AG04449 (cell line): ENCODE data around the gene NLRP6.
"Not testable (repeated sequence)": the region's sequence is repeated elsewhere in the genome, so short reads cannot be mapped to it uniquely, and the experiment has no call there.

Source experiments
- CTCF ChIA-PET: fragments of 350-600 bp; formaldehyde crosslinking; extraction: SDS; loops from one replicate; lab custom pipeline; 2021; ENCODE audit warnings: antibody characterized with exemption; lab: Yijun Ruan, JAX
- POLR2A ChIA-PET: fragments of 400-600, 350-600 bp; formaldehyde crosslinking; extraction: SDS; loops from one replicate; lab custom pipeline; 2020; ENCODE audit warnings: antibody characterized with exemption, inconsistent platforms; lab: Yijun Ruan, JAX
- DNase-seq: peaks from one replicate; pipeline ENCODE4 v3.0.0-alpha.2; 2010; ENCODE audit warnings: low read depth, low spot score
- H3K4me3 ChIP-seq: 2 replicates; pipeline ENCODE4 v1.5.1; 2011; ENCODE audit warnings: low read depth, mild to moderate bottlenecking, control low read depth, low read length
- CTCF ChIP-seq: IDR thresholded peaks from one replicate; pipeline ENCODE4 v1.5.1; 2011; ENCODE audit warnings: mild to moderate bottlenecking, moderate library complexity, low read length, control low read depth, inconsistent platforms; ENCODE audit not compliant: insufficient read depth; ENCODE audit errors: missing control alignments

Gene NLRP6

GRCh38 chr11:259413-259812 is 18.8 kb upstream of the NLRP6 start:
- no peak for TF ChIP-seq CTCF
- POLR2A ChIA-PET = no interaction called here
- no peak overlapping the region for H3K4me3 ChIP-seq
- CTCF ChIA-PET = interaction anchor here (1.7 kb wide), 1 partner anchor 9 kb away, joined by 8 read pairs; no protein-coding TSS in a partner anchor
- DNase-seq = no peak

DNA sequence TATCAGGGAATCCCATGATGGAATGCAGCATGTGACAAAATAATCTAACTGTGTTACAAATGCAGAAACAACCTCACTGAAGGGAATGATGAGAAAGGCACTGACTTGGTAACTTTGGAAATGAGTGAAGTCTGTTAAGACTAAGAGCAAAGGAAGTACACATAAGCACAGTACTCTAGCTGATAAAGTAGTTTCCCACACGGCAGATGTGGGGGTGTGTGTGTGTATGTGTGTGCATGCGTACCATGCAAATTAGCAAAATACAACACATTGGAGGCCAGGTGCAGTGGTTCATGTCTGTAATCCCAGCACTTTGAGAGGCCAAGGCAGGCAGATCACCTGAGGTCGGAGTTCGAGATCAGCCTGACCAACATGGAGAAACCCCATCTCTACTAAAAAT is 16.6 kb upstream of the NLRP6 start:
- CTCF ChIA-PET = interaction anchor here (1.2 to 2.2 kb wide), 3 partner anchors 8 to 11 kb away, joined by 3 to 10 read pairs (median 3); no protein-coding TSS in a partner anchor
- H3K4me3 ChIP-seq = no peak overlapping the region
- no peak for TF ChIP-seq CTCF
- DNase-seq = no peak
- POLR2A ChIA-PET = no interaction called here

DNA sequence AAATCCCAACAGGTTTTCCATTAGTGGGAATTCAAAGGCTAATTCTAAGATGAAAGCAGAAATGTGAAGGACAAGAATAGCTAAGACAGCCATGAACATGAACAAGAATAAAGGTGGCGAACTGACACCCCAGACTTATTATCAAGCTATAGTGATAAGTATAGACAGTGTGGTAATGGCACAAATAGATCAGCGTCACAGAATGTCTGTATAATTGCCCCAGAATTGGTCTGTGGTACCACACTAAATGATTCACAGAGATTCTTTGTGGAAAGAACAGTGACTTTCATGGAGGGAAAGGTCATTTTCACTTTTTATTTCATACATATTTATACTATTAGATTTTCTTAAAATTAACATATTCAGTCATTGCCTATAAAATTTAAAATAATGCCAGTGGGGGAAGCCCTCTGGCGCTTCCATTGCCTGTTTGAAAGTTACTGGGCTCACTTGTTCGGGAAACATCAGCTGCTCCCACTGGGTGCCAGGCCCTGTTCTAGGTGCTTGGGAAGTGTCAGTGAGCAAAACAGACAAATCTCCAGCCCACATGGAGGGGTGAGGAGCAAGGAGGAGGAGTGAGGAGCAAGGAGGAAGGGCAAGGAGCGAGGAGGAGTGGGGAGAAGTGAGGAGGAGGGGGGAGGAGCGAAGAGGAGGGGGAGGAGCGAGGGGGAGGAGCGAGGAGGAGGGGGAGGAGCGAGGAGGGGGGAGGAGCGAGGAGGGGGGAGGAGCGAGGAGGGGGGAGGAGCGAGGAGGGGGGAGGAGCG is 11.3 kb upstream of the NLRP6 start:
- TF ChIP-seq CTCF = no peak
- DNase-seq = no peak
- ChIA-PET POLR2A (no interaction called here), CTCF (interaction anchor here (2.9 kb wide), 1 partner anchor 16 kb away, joined by 12 read pairs; no protein-coding TSS in a partner anchor)
- no peak overlapping the region for H3K4me3 ChIP-seq

DNA sequence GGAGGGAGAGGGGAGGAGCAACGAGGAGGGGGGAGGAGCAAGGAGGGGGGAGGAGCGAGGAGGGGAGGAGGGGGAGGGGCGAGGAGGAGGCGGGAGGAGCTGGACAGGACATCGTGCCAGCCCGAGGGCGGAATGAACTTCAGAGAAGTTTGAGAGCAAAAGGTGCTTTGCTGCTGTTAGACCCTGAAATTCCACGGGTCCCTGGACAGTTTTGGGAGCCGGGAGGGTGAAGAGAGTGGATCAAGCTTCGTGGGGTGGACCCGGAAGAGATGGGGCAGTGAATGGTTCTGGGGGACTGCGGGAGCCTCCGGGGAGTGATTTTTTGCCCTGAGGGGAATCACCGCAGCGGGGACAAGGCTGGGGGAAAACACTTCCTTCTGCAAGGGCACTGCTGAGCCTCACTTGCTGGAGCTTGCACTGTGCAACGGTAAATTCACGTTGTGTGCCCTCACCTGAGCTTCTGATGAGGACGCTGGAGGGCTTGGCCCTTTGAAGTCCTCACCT is 10.7 kb upstream of the NLRP6 start:
- no peak for DNase-seq
- POLR2A ChIA-PET = no interaction called here
- CTCF ChIA-PET = interaction anchor here (0.7 to 2.9 kb wide), 2 partner anchors 16 to 73 kb away, joined by 4 to 12 read pairs; no protein-coding TSS in a partner anchor
- no peak overlapping the region for H3K4me3 ChIP-seq
- no peak for TF ChIP-seq CTCF

- H3K4me3 ChIP-seq, POLR2A ChIA-PET, CTCF ChIA-PET, DNase-seq: not testable (repeated sequence)
Observed at GRCh38 chr11:268716-269145, 9.5 kb upstream of the NLRP6 start.

DNA sequence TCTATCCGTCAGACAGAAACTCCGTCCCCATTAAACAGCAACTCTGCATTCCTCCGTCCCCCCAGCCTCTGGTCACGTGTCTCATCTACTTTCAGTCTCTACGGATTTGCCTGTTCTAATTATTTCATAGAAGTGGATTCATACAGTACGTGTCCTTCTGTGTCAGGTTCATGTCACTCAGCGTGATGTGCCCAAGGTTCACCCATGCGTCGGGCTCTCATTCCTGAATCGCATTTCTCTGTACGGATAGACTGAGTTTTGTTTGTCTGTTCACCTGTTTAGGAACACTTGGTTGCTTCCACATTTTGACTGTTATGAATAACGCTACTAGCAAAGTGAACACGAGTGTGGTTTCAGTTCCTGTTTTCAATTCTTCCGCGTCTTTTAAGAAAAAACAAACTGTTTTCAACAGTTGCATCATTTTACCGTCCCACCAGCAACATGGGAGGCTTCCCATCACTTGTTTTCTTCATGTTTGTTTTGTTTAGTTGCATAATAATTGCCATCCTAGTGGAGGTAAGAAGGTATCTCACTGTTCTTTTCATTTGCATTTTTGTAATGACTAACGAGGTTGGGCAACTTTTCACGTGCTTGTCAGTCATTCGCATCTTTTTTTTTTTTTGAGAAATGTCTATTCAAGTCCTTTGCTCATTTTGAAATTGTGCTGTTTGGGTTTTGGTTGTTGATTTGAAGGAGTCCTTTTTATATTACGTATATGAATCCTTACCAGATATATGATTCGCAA is 8.9 kb upstream of the NLRP6 start:
- POLR2A ChIA-PET = no interaction called here
- no peak for TF ChIP-seq CTCF
- H3K4me3 ChIP-seq = no peak overlapping the region
- no peak for DNase-seq
- CTCF ChIA-PET = no interaction called here
